ENCODE results near the gene DNAH2. TPM values are rescaled to one million over a fixed set of nuclear protein-coding genes. Genes with fewer than 3 reads are reported as not detected.

Gene DNAH2
- total and polyA plus RNA-seq, 2 donors (not counting 1 experiment from before 2014, with no cell fraction given) = 0.08 to 0.17 TPM

DNA sequence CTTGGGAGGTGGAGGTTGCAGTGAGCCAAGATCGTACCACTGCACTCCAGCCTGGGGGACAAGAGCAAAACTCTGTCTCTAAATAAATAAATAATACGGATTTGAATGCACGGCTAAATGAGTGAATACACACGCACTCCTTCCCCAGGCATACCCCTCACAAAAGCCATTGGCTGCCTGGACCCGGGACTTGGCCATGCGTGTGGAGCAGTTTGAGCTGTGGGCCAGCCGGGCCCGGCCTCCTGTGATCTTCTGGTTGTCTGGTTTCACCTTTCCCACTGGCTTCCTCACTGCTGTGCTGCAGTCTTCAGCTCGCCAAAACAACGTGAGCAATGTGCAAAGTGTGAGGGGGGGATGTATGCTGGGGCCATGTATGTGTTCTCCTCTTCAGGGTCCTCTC is 114.9 kb downstream of the DNAH2 start:
- DNase-seq (ENCODE audit: low read depth in 2 of 2) = no peak
- peaks cover 3% of the 10 kb centered on the region for H3K27me3 ChIP-seq (ENCODE audit: control insufficient read depth, insufficient read depth, low read length)
- no peak overlapping the region for H3K27ac ChIP-seq (ENCODE audit: insufficient read depth, low read length)
- H4K20me1 ChIP-seq (ENCODE audit: control insufficient read depth, extremely low read depth, insufficient read depth, low read length) = no peaks in the 10 kb centered on the region
- H3K4me3 ChIP-seq (replicated peaks in 1 of 4; ENCODE audit: control extremely low read depth in 1 of 4, insufficient read depth in 1 of 4, low read depth in 3 of 4, low read length in 4 of 4) = no peak overlapping the region
- no peaks in the 10 kb centered on the region for H3K36me3 ChIP-seq (ENCODE audit: control insufficient read depth, insufficient read depth, low read length)
- no peak overlapping the region for H3K9ac ChIP-seq (ENCODE audit: insufficient read depth, low read length)
- TF ChIP-seq EZH2 (IDR thresholded peaks at IDR 0.05; ENCODE audit: low read length, missing control alignments) = no peak
- TF ChIP-seq, protein P1, sequence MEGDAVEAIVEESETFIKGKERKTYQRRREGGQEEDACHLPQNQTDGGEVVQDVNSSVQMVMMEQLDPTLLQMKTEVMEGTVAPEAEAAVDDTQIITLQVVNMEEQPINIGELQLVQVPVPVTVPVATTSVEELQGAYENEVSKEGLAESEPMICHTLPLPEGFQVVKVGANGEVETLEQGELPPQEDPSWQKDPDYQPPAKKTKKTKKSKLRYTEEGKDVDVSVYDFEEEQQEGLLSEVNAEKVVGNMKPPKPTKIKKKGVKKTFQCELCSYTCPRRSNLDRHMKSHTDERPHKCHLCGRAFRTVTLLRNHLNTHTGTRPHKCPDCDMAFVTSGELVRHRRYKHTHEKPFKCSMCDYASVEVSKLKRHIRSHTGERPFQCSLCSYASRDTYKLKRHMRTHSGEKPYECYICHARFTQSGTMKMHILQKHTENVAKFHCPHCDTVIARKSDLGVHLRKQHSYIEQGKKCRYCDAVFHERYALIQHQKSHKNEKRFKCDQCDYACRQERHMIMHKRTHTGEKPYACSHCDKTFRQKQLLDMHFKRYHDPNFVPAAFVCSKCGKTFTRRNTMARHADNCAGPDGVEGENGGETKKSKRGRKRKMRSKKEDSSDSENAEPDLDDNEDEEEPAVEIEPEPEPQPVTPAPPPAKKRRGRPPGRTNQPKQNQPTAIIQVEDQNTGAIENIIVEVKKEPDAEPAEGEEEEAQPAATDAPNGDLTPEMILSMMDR (conservative IDR thresholded peaks at IDR 0.05 in 1 of 2, IDR thresholded peaks at IDR 0.05 in 1 of 2; ENCODE audit: low read depth in 1 of 2, low read length in 2 of 2) = no peak
- H3K4me2 ChIP-seq (ENCODE audit: extremely low read depth, insufficient read depth, low read length) = no peak overlapping the region
- no peak overlapping the region for H2AFZ ChIP-seq (ENCODE audit: low read length)
- H3K4me1 ChIP-seq (ENCODE audit: control insufficient read depth, extremely low read depth, insufficient read depth, low read length) = peaks cover 4% of the 10 kb centered on the region
- no peaks in the 10 kb centered on the region for H3K9me3 ChIP-seq (ENCODE audit: control insufficient read depth, insufficient read depth, low read depth, low read length)
- no peaks in the 10 kb centered on the region for H3K79me2 ChIP-seq (ENCODE audit: control insufficient read depth, insufficient read depth, low read length)

DNA sequence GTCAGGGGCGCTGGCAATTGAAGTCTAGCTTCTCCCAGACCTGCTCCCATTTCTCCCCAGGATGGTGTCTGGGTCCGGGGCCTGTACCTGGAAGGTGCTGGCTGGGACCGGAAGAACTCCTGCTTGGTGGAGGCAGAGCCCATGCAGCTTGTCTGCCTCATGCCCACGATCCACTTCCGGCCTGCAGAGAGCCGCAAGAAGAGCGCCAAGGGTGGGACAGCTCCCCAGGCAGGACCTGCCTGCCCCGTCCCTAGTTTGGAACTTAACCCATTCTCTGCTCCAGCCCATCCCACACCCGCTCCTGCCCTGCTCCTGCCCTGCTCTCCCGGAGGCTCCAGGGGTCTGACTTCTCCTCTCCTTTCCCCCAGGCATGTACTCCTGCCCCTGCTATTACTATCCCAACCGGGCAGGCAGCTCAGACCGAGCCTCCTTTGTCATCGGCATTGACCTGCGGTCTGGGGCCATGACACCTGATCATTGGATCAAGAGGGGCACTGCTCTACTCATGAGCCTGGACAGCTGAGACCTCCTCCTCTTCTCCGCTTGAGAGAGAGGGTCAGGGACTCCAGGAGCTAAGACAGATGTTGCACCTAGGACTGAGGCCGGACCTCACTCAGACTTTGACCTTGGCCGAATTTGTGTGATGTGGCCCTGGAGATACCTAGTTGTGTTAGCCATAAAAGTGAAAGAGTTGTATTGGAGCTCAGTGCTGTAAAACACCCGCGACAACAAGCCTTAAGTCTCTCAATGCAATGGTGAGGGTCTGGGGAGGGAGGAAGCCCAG is 115.7 kb downstream of the DNAH2 start:
- Histone ChIP-seq H3K27ac (ENCODE audit: insufficient read depth, low read length) (no peak overlapping the region), H3K27me3 (ENCODE audit: control insufficient read depth, insufficient read depth, low read length) (peaks cover 3% of the 10 kb centered on the region), H3K4me3 (replicated peaks in 1 of 4; ENCODE audit: control extremely low read depth in 1 of 4, insufficient read depth in 1 of 4, low read depth in 3 of 4, low read length in 4 of 4) (peak overlapping the region in 2 of 4 experiments; percentile 48 to 92), H3K9me3 (ENCODE audit: control insufficient read depth, insufficient read depth, low read depth, low read length) (no peaks in the 10 kb centered on the region), H3K4me1 (ENCODE audit: control insufficient read depth, extremely low read depth, insufficient read depth, low read length) (peaks cover 4% of the 10 kb centered on the region), H2AFZ (ENCODE audit: low read length) (no peak overlapping the region), H3K9ac (ENCODE audit: insufficient read depth, low read length) (no peak overlapping the region), H3K79me2 (ENCODE audit: control insufficient read depth, insufficient read depth, low read length) (no peaks in the 10 kb centered on the region), H3K4me2 (ENCODE audit: extremely low read depth, insufficient read depth, low read length) (peak overlapping the region; percentile 49), H4K20me1 (ENCODE audit: control insufficient read depth, extremely low read depth, insufficient read depth, low read length) (no peaks in the 10 kb centered on the region), H3K36me3 (ENCODE audit: control insufficient read depth, insufficient read depth, low read length) (no peaks in the 10 kb centered on the region)
- TF ChIP-seq EZH2 (IDR thresholded peaks at IDR 0.05; ENCODE audit: low read length, missing control alignments) = no peak
- TF ChIP-seq, protein P1 (conservative IDR thresholded peaks at IDR 0.05 in 1 of 2, IDR thresholded peaks at IDR 0.05 in 1 of 2; ENCODE audit: low read depth in 1 of 2, low read length in 2 of 2) = no peak
- no peak for DNase-seq (ENCODE audit: low read depth in 2 of 2)

GRCh38 chr17:7833795-7834541 is 116.4 kb downstream of the DNAH2 start, which contains the start of gene KDM6B:
KDM6B (plus strand) TSS chr17:7834217; CDS start chr17:7845555, 11,338 bp downstream.
- H3K79me2 ChIP-seq (ENCODE audit: control insufficient read depth, insufficient read depth, low read length) = peaks cover 6% of the 10 kb centered on the region
- peak within 1 kb of the TSS; percentile 89 for H3K9ac ChIP-seq (ENCODE audit: insufficient read depth, low read length)
- peak within 1 kb of the TSS; percentile 30 to 92 (median 60) for H3K4me3 ChIP-seq (replicated peaks in 1 of 4; ENCODE audit: control extremely low read depth in 1 of 4, insufficient read depth in 1 of 4, low read depth in 3 of 4, low read length in 4 of 4)
- H3K27me3 ChIP-seq (ENCODE audit: control insufficient read depth, insufficient read depth, low read length) = peaks cover 3% of the 10 kb centered on the region
- peak within 1 kb of the TSS; percentile 53 for H2AFZ ChIP-seq (ENCODE audit: low read length)
- DNase-seq (ENCODE audit: low read depth in 2 of 2) = peak; percentile 88
- no peaks in the 10 kb centered on the region for H3K9me3 ChIP-seq (ENCODE audit: control insufficient read depth, insufficient read depth, low read depth, low read length)
- peak within 1 kb of the TSS; percentile 98 for H3K27ac ChIP-seq (ENCODE audit: insufficient read depth, low read length)
- H3K4me2 ChIP-seq (ENCODE audit: extremely low read depth, insufficient read depth, low read length) = peak within 1 kb of the TSS; percentile 90
- no peak for TF ChIP-seq EZH2 (IDR thresholded peaks at IDR 0.05; ENCODE audit: low read length, missing control alignments)
- no peaks in the 10 kb centered on the region for H3K36me3 ChIP-seq (ENCODE audit: control insufficient read depth, insufficient read depth, low read length)
- H4K20me1 ChIP-seq (ENCODE audit: control insufficient read depth, extremely low read depth, insufficient read depth, low read length) = no peaks in the 10 kb centered on the region
- peaks cover 10% of the 10 kb centered on the region for H3K4me1 ChIP-seq (ENCODE audit: control insufficient read depth, extremely low read depth, insufficient read depth, low read length)

All from fibroblast of lung (primary cell).